ENCODE results near the gene MYPOP.

- TF ChIP-seq CTCF (IDR thresholded peaks at IDR 0.05; ENCODE audit: low read length) (peak; percentile 31), EZH2 (optimal IDR thresholded peaks at IDR 0.05; ENCODE audit: low read depth, low read length) (no peak)
Measured at GRCh38 chr19:45848922-45849321, 53.5 kb downstream of the MYPOP start.
